ENCODE measurements around the gene JAG1. TPM values are rescaled to one million over a fixed set of nuclear protein-coding genes. Genes with fewer than 3 reads are reported as not detected.

JAG1 gene
- total RNA-seq, 2 donors from 2014 or later, result 41.2 to 55.7 TPM

- peaks cover 18 to 66% of the 10 kb centered on the region in 2 donors for H3K36me3 ChIP-seq (replicated peaks in 1 of 2; ENCODE audit: insufficient read depth in 1 of 2, low read depth in 2 of 2)
- peaks cover 2% of the 10 kb centered on the region for H3K4me1 ChIP-seq
- ATAC-seq (no peak), DNase-seq (no peak)
- TF ChIP-seq, protein P1, sequence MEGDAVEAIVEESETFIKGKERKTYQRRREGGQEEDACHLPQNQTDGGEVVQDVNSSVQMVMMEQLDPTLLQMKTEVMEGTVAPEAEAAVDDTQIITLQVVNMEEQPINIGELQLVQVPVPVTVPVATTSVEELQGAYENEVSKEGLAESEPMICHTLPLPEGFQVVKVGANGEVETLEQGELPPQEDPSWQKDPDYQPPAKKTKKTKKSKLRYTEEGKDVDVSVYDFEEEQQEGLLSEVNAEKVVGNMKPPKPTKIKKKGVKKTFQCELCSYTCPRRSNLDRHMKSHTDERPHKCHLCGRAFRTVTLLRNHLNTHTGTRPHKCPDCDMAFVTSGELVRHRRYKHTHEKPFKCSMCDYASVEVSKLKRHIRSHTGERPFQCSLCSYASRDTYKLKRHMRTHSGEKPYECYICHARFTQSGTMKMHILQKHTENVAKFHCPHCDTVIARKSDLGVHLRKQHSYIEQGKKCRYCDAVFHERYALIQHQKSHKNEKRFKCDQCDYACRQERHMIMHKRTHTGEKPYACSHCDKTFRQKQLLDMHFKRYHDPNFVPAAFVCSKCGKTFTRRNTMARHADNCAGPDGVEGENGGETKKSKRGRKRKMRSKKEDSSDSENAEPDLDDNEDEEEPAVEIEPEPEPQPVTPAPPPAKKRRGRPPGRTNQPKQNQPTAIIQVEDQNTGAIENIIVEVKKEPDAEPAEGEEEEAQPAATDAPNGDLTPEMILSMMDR (IDR thresholded peaks at IDR 0.05), result no peak
- TF ChIP-seq POLR2A (IDR thresholded peaks at IDR 0.05), result no peak
- no peaks in the 10 kb centered on the region for H3K27me3 ChIP-seq
- WGBS, 2 donors, result 85 to 90% methylated on average over 8 to 9 of the region's 9 CpGs
- no peak overlapping the region for H3K27ac ChIP-seq
- H3K4me3 ChIP-seq, result no peak overlapping the region
- intact Hi-C loops (cut with DNase I), result no loop called here
- no peaks in the 10 kb centered on the region for H3K9me3 ChIP-seq
Measured at GRCh38 chr20:10646886-10647420, 26.8 kb downstream of the JAG1 start.

DNA sequence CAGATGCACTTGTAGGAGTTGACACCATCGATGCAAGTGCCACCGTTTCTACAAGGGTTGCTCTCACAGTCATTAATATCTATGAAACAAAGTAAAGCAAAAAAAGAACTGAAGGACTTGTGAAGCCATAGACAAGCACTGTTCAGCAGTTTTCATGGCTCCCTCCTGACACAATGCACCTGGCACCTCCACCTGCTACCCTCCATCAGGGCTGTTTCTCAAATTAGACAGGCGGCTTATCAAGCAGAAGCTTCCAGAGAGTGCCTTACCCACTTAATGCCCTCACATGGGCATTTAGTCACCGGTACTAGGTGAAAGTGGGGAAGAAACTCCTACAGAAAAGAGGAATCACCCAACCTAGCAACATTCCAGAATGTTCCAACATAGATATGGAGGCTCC, 27.8 kb downstream of the JAG1 start:
- 83 to 84% methylated on average over 4 of the region's 4 CpGs for WGBS, 2 donors
- no peaks in the 10 kb centered on the region for H3K27me3 ChIP-seq
- H3K4me3 ChIP-seq, result no peak overlapping the region
- TF ChIP-seq, protein P1 (IDR thresholded peaks at IDR 0.05), result no peak
- TF ChIP-seq POLR2A (IDR thresholded peaks at IDR 0.05), result no peak
- H3K4me1 ChIP-seq, result no peaks in the 10 kb centered on the region
- H3K27ac ChIP-seq, result no peak overlapping the region
- no peaks in the 10 kb centered on the region for H3K9me3 ChIP-seq
- intact Hi-C loops (cut with DNase I), result no loop called here
- DNase-seq, result no peak
- no peak for ATAC-seq
- peaks cover 25 to 71% of the 10 kb centered on the region in 2 donors for H3K36me3 ChIP-seq (replicated peaks in 1 of 2; ENCODE audit: insufficient read depth in 1 of 2, low read depth in 2 of 2)

DNA sequence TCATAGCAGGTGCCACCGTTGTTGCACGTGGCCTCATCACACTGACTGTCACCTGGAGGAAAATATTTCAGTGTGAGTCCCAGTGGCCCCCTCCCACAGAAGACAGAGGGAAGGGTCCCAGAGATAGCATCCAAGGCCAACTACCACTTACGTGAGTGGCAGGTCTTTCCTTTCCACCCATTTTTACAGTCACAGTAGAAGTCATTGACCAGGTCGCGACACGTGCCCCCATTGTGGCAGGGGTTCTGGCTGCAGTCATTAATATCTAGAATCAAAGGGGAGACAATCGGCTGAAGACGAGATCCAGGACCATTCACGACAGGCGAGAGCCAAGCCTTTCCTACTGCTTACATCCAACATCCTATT, 28.6 kb downstream of the JAG1 start:
- no peaks in the 10 kb centered on the region for H3K4me1 ChIP-seq
- intact Hi-C loops (cut with DNase I), result no loop called here
- TF ChIP-seq, protein P1 (IDR thresholded peaks at IDR 0.05), result no peak
- TF ChIP-seq POLR2A (IDR thresholded peaks at IDR 0.05), result no peak
- DNase-seq, result no peak
- H3K36me3 ChIP-seq (replicated peaks in 1 of 2; ENCODE audit: insufficient read depth in 1 of 2, low read depth in 2 of 2), result peaks cover 30 to 71% of the 10 kb centered on the region in 2 donors
- WGBS, 2 donors, result 79 to 91% methylated on average over 10 of the region's 10 CpGs
- no peak for ATAC-seq
- no peaks in the 10 kb centered on the region for H3K9me3 ChIP-seq
- H3K27ac ChIP-seq, result no peak overlapping the region
- no peaks in the 10 kb centered on the region for H3K27me3 ChIP-seq
- H3K4me3 ChIP-seq, result no peak overlapping the region

DNA sequence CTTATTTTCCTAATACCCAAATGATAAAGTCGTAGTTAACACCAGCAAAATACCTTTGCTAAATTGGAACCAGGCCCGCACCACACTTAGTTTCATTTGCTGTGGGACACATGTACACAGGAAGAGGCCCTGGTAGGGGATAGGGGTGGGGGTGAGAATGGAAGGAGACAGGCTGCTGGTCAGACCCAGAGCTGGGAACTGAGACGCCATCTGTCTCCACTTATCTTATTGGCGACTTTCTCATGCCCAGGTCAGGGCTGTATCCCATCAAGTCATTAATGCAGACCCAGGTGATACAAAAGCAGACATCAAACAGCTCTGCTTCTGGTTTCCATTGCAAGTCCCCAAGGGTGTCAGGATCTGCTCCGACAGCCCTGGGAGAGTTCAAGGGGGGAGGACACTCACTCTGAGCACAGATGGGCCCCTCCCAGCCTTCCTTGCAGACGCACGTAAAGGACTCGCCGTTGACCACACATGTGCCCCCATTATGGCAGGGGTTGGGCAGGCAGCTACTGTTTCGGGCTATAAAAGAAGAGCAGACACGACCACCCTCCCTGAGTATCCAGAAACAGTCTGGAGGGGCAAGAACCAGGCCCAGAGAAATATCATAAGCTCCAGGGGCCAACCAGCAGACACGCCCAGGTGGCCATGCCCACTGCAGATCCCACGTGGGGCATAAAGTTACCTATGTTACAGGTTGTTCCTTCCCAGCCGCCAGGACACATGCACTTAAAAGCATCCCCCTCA, 29.2 kb downstream of the JAG1 start:
- Histone ChIP-seq H3K9me3 (no peaks in the 10 kb centered on the region), H3K36me3 (replicated peaks in 1 of 2; ENCODE audit: insufficient read depth in 1 of 2, low read depth in 2 of 2) (peaks cover 30 to 66% of the 10 kb centered on the region in 2 donors), H3K27ac (no peak overlapping the region), H3K4me3 (no peak overlapping the region), H3K4me1 (no peaks in the 10 kb centered on the region), H3K27me3 (no peaks in the 10 kb centered on the region)
- intact Hi-C loops (cut with DNase I), result no loop called here
- TF ChIP-seq, protein P1 (IDR thresholded peaks at IDR 0.05), result no peak
- TF ChIP-seq POLR2A (IDR thresholded peaks at IDR 0.05), result no peak
- DNase-seq, result no peak
- 81 to 85% methylated on average over 14 of the region's 14 CpGs for WGBS, 2 donors
- ATAC-seq, result no peak

- TF ChIP-seq, protein P1 (IDR thresholded peaks at IDR 0.05), result no peak
- no peak for TF ChIP-seq POLR2A (IDR thresholded peaks at IDR 0.05)
- ATAC-seq (no peak), DNase-seq (no peak)
- Histone ChIP-seq H3K36me3 (replicated peaks in 1 of 2; ENCODE audit: insufficient read depth in 1 of 2, low read depth in 2 of 2) (peaks cover 30 to 58% of the 10 kb centered on the region in 2 donors), H3K4me1 (no peaks in the 10 kb centered on the region), H3K9me3 (no peaks in the 10 kb centered on the region), H3K4me3 (no peak overlapping the region), H3K27ac (no peak overlapping the region), H3K27me3 (no peaks in the 10 kb centered on the region)
- WGBS, 2 donors, result 93 to 97% methylated on average over 7 of the region's 7 CpGs
- intact Hi-C loops (cut with DNase I), result no loop called here
Measured at GRCh38 chr20:10643560-10643873, 30.3 kb downstream of the JAG1 start.
